Omental fat pad (tissue), 4 donors: ENCODE results near the gene WDFY4. TPM values are rescaled to one million over a fixed set of nuclear protein-coding genes. Genes with fewer than 3 reads are reported as not detected.

Experiments used
- ATAC-seq: fragments of 150-250 bp; one replicate; pipeline ENCODE4 v1.9.1; 2016; ENCODE audit warnings: mild to moderate bottlenecking, moderate library complexity; ENCODE audit not compliant: low FRiP score
- DNase-seq: peaks from one replicate; pipeline ENCODE4 v3.0.0-alpha.2; 2019; ENCODE audit warnings: low spot score
- CTCF ChIP-seq, 3 donors: fragments of 450-650 bp; IDR thresholded peaks; one replicate each; pipeline ENCODE4 v1.5.1; 2016 to 2017; ENCODE audit warnings: antibody characterized with exemption in 3 of 3, mild to moderate bottlenecking in 3 of 3, moderate library complexity in 2 of 3
- total RNA-seq, 4 donors: library from RNA; depleted of rRNA; stranded (reverse); fragments of >200 nt; gene quantifications; one replicate each; pipeline ENCODE4 v1.1.0, GENCODE V29; 2016

WDFY4 gene
- total RNA-seq, 4 donors from 2014 or later, result 6.8 to 21.4 (median 10.5) TPM

GRCh38 chr10:48655411-48656240 lies 29.0 kb upstream of the WDFY4 start:
- TF ChIP-seq CTCF (IDR thresholded peaks at IDR 0.05), result no peak
- peak; percentile 85 for ATAC-seq

GRCh38 chr10:48656241-48656913 lies 28.3 kb upstream of the WDFY4 start:
- ATAC-seq, result peak; percentile 93
- TF ChIP-seq CTCF (IDR thresholded peaks at IDR 0.05), result peak in 2 of 3 donors; percentile 94 to 99

More at GRCh38 chr10:48655411-48656240, 29.0 kb upstream of the WDFY4 start:
- peak; percentile 55 for DNase-seq

GRCh38 chr10:48656914-48657305 lies 27.8 kb upstream of the WDFY4 start:
- DNase-seq (no peak), ATAC-seq (no peak)
- TF ChIP-seq CTCF (IDR thresholded peaks at IDR 0.05), result no peak

More at GRCh38 chr10:48656241-48656913, 28.3 kb upstream of the WDFY4 start:
- DNase-seq, result peak; percentile 77

GRCh38 chr10:48657416-48657815 lies 27.3 kb upstream of the WDFY4 start:
- ATAC-seq (no peak), DNase-seq (no peak)
- TF ChIP-seq CTCF (IDR thresholded peaks at IDR 0.05), result no peak

- peak in 1 of 3 donors; percentile 45 for TF ChIP-seq CTCF (IDR thresholded peaks at IDR 0.05)
- ATAC-seq (no peak), DNase-seq (peak; percentile 74)
These were observed 26.3 kb upstream of the WDFY4 start for GRCh38 chr10:48658243-48658974.

GRCh38 chr10:48658975-48659269 lies 25.8 kb upstream of the WDFY4 start:
- no peak for TF ChIP-seq CTCF (IDR thresholded peaks at IDR 0.05)
- no peak for DNase-seq
- ATAC-seq, result no peak
